Endodermal cell (in vitro differentiated cells): ENCODE measurements around the gene URB1. TPM values are rescaled to one million over a fixed set of nuclear protein-coding genes. Genes with fewer than 3 reads are reported as not detected.

Experiments
- DNase-seq: peaks from one replicate; pipeline ENCODE4 v3.0.0-alpha.2; 2017
- H3K27ac ChIP-seq: 2 replicates; pipeline ENCODE4 v1.5.1; 2013; ENCODE audit warnings: mild to moderate bottlenecking, low read depth, low read length, moderate library complexity
- H3K27me3 ChIP-seq: 2 replicates; pipeline ENCODE4 v1.6.1; 2013; ENCODE audit warnings: mild to moderate bottlenecking, low read length, moderate library complexity; ENCODE audit not compliant: insufficient read depth, control insufficient read depth, poor library complexity, severe bottlenecking
- H3K36me3 ChIP-seq: 2 replicates; pipeline ENCODE4 v1.7.0; 2013; ENCODE audit warnings: mild to moderate bottlenecking, low read length, moderate library complexity; ENCODE audit not compliant: control insufficient read depth, insufficient read depth
- H3K4me1 ChIP-seq: one replicate; pipeline ENCODE4 v1.7.0; 2013; ENCODE audit warnings: low read length; ENCODE audit not compliant: control insufficient read depth, insufficient read depth
- H3K4me3 ChIP-seq: 2 replicates; pipeline ENCODE4 v1.5.1; 2013; ENCODE audit warnings: mild to moderate bottlenecking, low read length, moderate library complexity
- H3K9ac ChIP-seq: 2 replicates; pipeline ENCODE4 v1.6.1; 2013; ENCODE audit warnings: mild to moderate bottlenecking, low read length, moderate library complexity; ENCODE audit not compliant: poor library complexity, severe bottlenecking; ENCODE audit errors: extremely low read depth
- H3K9me3 ChIP-seq: 2 replicates; pipeline ENCODE4 v1.6.1; 2013; ENCODE audit warnings: mild to moderate bottlenecking, low read length, moderate library complexity; ENCODE audit not compliant: control insufficient read depth
- H3K27ac Mint-ChIP-seq: 2 replicates; pipeline ENCODE4 v1.8.0; 2020; ENCODE audit warnings: mixed read lengths
- H3K27me3 Mint-ChIP-seq: 2 replicates; pipeline ENCODE4 v1.8.0; 2021; ENCODE audit warnings: mild to moderate bottlenecking, mixed read lengths; ENCODE audit not compliant: insufficient read depth
- H3K36me3 Mint-ChIP-seq: 2 replicates; pipeline ENCODE4 v1.8.0; 2020; ENCODE audit warnings: low read depth, mixed read lengths
- H3K4me1 Mint-ChIP-seq: 2 replicates; pipeline ENCODE4 v1.8.0; 2020; ENCODE audit warnings: mixed read lengths
- H3K4me3 Mint-ChIP-seq: 2 replicates; pipeline ENCODE4 v1.8.0; 2020; ENCODE audit warnings: mild to moderate bottlenecking, moderate library complexity, mixed read lengths
- H3K9me3 Mint-ChIP-seq: 2 replicates; pipeline ENCODE4 v1.8.0; 2020; ENCODE audit warnings: mild to moderate bottlenecking, mixed read lengths
- WGBS, 2 experiments: methylation state at CpG; one replicate each; pipeline versions ENCODE4 v1.1.5 to v1.1.7; 2013; ENCODE audit warnings: missing lambda C conversion rate in 2 of 2, mixed read lengths in 1 of 2; ENCODE audit not compliant: insufficient coverage in 1 of 2, insufficient read length in 1 of 2; 5-methylcytosine and 5-hydroxymethylcytosine counted together
- total RNA-seq, 2 donors: library from RNA; stranded (reverse); fragmentation: NEBNext Ultra II Directional in 1 of 2; extraction: Animal tissue kit (Norgen Biotek cat#: 25700) in 1 of 2; gene quantifications; 2 replicates in 1 of 2; 3 replicates in 1 of 2; pipeline ENCODE4 v1.2.1, GENCODE V29; 2021
- TF ChIP-seq, protein P1 (sequence below): fragments of 200-600 bp; sonication (generic); conservative IDR thresholded peaks from 2 replicates; pipeline ENCODE4 v1.5.0; 2021; ENCODE audit warnings: antibody characterized with exemption, mild to moderate bottlenecking

URB1 gene
- total RNA-seq, 2 donors from 2014 or later = 9.4 to 14.0 TPM

DNA sequence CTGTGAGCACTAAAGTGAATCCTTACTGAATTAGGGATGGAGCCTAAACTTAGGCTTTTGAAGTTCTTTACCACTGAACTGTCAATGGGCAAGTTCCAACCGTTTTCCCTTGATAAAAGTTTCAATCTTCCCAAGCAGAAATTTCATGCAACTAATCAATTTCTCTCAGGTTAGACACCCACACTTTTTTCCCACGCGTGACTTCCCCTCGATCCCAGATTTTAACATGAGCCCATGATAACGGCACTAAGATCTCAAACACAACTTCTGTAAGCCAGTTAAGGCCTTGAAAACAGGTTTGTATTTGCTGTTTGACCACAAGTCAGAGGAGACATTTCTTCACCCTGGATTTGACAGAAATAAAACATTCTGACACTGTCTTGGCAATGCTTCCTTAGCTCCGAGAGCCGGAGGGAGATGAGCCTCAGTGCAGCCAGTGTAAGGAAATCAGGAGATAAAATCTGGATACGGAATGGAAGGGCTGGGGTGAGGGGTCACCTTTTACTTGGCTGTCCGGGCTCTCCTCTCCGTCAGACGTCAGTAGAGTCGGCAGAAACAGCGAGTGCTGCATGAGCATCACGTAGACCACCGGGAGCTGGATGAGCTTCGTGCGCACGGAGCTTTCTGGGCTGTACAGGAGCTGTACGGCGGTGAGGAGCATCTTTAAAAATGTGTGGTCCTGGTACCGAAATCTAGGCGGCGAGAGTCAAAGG, 54.4 kb downstream of the URB1 start:
- Mint-ChIP-seq H3K27me3 (no peaks in the 10 kb centered on the region), H3K36me3 (peaks cover 70% of the 10 kb centered on the region), H3K9me3 (peaks cover 5% of the 10 kb centered on the region), H3K4me1 (peaks cover 4% of the 10 kb centered on the region), H3K27ac (no peak overlapping the region), H3K4me3 (no peak overlapping the region)
- H3K27ac ChIP-seq = no peak overlapping the region
- WGBS, 2 experiments = 93 to 98% methylated on average over 22 to 23 of the region's 23 CpGs
- peaks cover 84% of the 10 kb centered on the region for H3K36me3 ChIP-seq
- H3K9ac ChIP-seq = no peak overlapping the region
- DNase-seq = no peak
- peaks cover 12% of the 10 kb centered on the region for H3K9me3 ChIP-seq
- no peak overlapping the region for H3K4me3 ChIP-seq
- no peaks in the 10 kb centered on the region for H3K4me1 ChIP-seq
- H3K27me3 ChIP-seq = no peaks in the 10 kb centered on the region
- TF ChIP-seq, protein P1, sequence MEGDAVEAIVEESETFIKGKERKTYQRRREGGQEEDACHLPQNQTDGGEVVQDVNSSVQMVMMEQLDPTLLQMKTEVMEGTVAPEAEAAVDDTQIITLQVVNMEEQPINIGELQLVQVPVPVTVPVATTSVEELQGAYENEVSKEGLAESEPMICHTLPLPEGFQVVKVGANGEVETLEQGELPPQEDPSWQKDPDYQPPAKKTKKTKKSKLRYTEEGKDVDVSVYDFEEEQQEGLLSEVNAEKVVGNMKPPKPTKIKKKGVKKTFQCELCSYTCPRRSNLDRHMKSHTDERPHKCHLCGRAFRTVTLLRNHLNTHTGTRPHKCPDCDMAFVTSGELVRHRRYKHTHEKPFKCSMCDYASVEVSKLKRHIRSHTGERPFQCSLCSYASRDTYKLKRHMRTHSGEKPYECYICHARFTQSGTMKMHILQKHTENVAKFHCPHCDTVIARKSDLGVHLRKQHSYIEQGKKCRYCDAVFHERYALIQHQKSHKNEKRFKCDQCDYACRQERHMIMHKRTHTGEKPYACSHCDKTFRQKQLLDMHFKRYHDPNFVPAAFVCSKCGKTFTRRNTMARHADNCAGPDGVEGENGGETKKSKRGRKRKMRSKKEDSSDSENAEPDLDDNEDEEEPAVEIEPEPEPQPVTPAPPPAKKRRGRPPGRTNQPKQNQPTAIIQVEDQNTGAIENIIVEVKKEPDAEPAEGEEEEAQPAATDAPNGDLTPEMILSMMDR = no peak

DNA sequence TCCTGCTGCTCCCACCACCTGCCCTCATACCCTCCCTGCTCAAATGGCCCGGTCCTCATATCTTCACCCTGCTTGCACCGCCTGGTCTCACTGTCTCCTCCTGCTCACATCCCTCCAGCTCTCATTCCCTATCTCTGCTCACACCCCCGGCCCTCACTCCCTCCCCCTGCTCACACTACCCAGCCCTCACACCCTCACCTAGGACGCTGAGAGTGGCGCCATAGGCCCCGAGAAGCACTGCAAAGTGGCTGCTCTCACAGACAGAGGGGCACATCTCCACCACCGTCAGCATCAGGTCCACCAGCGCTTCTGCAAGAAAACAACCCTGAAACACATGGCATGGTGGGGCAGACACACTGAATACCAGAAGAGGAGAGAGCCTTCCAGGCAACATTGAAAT, 55.6 kb downstream of the URB1 start:
- Histone ChIP-seq H3K4me3 (no peak overlapping the region), H3K9ac (no peak overlapping the region), H3K36me3 (peaks cover 83% of the 10 kb centered on the region), H3K27ac (no peak overlapping the region), H3K9me3 (peaks cover 22% of the 10 kb centered on the region), H3K4me1 (no peaks in the 10 kb centered on the region), H3K27me3 (no peaks in the 10 kb centered on the region)
- DNase-seq = no peak
- 90 to 92% methylated on average over 3 to 8 of the region's 8 CpGs for WGBS, 2 experiments
- TF ChIP-seq, protein P1 = no peak
- H3K36me3 Mint-ChIP-seq = peaks cover 75% of the 10 kb centered on the region
- H3K4me3 Mint-ChIP-seq = no peak overlapping the region
- H3K27me3 Mint-ChIP-seq = no peaks in the 10 kb centered on the region
- H3K9me3 Mint-ChIP-seq = peaks cover 16% of the 10 kb centered on the region
- peak overlapping the region; percentile 66 for H3K27ac Mint-ChIP-seq
- H3K4me1 Mint-ChIP-seq = peaks cover 4% of the 10 kb centered on the region

DNA sequence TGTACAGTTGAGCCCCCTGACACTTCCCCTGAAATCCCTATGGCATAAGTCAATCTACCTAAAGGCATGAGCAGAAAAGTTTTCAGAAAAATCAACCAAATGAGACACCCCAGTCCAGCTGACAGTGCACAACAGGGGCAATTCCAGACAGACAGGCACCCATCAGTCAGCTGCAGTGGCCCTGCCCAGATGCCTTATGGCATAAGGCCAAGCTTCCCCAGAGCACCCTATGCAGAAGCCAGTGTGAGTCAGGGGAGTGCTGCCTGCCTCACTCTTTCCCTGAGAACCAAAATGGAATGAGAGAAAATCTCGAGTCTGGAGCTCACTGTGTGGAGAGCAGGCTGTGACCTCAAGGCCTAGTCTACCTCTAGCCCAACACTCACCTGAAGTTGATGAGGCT, 56.1 kb downstream of the URB1 start:
- Mint-ChIP-seq H3K27ac (no peak overlapping the region), H3K9me3 (peaks cover 21% of the 10 kb centered on the region), H3K27me3 (no peaks in the 10 kb centered on the region), H3K4me1 (peaks cover 4% of the 10 kb centered on the region), H3K36me3 (peaks cover 80% of the 10 kb centered on the region), H3K4me3 (no peak overlapping the region)
- H3K4me3 ChIP-seq = no peak overlapping the region
- H3K27ac ChIP-seq = no peak overlapping the region
- H3K9me3 ChIP-seq = peaks cover 22% of the 10 kb centered on the region
- H3K4me1 ChIP-seq = peaks cover 3% of the 10 kb centered on the region
- 85 to 86% methylated on average over 1 of the region's 1 CpG for WGBS, 2 experiments
- H3K27me3 ChIP-seq = no peaks in the 10 kb centered on the region
- TF ChIP-seq, protein P1 = no peak
- DNase-seq = peak; percentile 32
- peaks cover 80% of the 10 kb centered on the region for H3K36me3 ChIP-seq
- H3K9ac ChIP-seq = no peak overlapping the region
